NCI-H510A (cell line): ENCODE results near the gene FDX2.
A peak's percentile ranks its signal among the peaks of the same experiment; 100 is the strongest.

Experiments used
- DNase-seq: peaks from one replicate; lab custom pipeline; 2025; lab: John Stamatoyannopoulos, UW

The FDX2 gene

GRCh38 chr19:10332965-10333757 is 17.3 kb upstream of the FDX2 start, which contains the start of gene RAVER1:
TSS of gene RAVER1 (minus strand) at chr19:10333529. CDS start at chr19:10333507, 22 bp downstream.
- peak; percentile 99 for DNase-seq

- no peak for DNase-seq
These were observed 16.5 kb upstream of the FDX2 start for GRCh38 chr19:10332158-10332964.

DNA sequence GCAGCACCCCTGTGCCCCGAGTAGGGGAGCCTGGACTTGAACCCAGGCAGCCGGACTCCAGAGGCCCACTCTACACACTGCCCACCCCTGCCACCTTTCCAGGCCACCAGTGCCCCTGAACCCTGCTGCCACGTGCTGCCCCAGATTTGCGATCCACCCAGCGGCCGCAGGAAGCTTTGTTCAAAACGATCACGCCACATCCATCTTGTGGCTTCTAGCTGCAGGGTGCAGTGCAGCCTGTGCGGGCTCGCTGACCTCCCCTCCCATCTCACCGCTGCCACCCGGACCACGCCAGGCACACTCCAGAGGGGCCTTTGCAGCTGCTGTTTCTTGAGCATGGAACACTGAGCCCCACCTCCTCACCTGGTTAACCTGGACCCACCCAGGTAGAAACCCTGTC is 13.7 kb upstream of the FDX2 start:
- DNase-seq = no peak

GRCh38 chr19:10328558-10329429 is 13.0 kb upstream of the FDX2 start:
- DNase-seq = no peak

GRCh38 chr19:10327793-10328192 is 12.0 kb upstream of the FDX2 start:
- DNase-seq = no peak

GRCh38 chr19:10325732-10326131 is 9.9 kb upstream of the FDX2 start:
- no peak for DNase-seq

DNA sequence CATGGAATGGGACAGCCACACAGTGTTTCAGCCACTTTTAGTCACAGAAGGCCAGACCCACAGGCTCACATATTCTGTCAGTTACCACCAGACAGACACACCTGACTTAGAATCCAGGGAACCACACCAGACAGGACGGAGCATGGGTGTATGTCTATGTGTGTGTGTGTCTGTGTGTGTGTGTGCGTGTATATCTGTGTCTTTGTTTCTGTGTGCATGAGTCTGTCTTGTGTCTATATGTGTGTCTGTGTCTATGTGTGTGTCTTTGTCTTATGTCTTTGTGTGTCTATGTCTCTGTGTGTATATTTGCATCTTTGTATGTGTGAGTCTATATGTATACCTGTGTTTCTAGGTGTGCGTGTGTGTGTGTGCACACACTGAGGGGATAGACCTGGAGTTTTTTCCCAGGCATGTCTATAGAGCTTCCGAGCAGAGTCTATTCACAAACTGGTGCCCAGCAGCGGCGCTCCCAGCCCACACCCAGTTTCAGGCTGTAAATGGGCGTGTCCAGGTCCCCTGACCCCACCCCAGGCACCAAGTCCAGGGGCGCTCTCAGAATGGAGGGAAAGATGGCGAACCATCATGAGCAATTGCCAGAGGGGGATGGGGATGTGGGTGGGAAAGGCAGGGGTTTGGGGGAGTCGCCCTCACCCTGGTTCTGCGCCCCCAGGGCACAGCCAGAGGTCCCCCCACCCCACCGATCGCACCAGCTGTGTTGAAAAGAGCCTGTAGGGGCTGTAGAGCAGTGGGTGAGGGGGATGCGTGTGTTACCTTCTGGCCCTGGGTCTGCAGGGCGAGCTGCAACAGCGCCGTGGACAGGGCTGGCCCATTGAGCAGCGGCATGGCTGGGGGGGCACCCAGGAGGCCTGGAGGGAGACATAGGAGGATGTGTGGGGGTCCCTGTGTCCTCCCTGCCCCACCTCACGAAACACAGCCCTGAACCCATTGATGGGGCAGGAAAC is 6.3 kb upstream of the FDX2 start:
- no peak for DNase-seq

- DNase-seq = no peak
These were observed 5.6 kb upstream of the FDX2 start for GRCh38 chr19:10321417-10321797.

DNA sequence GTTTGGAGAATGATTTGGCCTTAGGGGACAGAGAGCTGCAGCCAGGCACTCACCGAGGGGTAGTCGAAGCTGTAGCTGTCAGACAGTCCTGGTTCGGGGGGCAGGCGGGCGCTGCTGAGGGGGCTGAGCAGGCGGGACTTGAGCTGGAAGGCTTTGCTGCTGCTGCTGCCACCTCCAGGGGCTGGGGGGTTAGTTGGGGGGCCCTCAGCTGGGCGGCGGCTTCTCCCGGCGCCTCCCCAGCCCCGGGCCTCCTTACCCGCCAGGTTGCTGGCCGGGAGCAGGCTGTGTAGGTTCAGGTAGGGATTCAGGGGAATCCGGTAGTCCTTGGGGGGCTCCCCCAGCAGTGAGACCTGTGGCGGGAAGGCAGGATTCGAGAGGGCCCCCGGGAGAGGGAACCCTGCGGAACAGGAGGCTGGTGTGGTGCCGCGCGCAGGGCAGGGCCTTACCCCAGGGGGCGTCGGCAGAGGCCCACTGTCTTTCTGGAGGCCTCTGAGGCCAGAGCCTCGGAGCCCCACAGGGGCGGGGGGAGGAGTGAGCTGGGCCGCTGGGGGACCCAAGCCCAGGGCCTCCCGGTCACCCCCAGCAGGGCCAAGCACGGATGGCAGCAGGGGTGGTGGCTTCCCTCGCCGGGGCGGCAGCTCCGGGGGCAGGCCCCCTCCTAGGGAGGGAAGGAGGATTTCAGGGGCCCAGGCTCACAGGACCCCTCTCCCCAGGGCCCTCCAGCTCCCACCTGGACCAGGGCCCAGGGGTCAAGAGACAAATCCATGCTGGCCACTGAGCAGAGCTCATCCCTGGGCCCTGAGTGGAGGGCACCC is 5.0 kb upstream of the FDX2 start:
- DNase-seq = no peak

- no peak for DNase-seq
These were observed 3.2 kb upstream of the FDX2 start for GRCh38 chr19:10318807-10319682.

DNA sequence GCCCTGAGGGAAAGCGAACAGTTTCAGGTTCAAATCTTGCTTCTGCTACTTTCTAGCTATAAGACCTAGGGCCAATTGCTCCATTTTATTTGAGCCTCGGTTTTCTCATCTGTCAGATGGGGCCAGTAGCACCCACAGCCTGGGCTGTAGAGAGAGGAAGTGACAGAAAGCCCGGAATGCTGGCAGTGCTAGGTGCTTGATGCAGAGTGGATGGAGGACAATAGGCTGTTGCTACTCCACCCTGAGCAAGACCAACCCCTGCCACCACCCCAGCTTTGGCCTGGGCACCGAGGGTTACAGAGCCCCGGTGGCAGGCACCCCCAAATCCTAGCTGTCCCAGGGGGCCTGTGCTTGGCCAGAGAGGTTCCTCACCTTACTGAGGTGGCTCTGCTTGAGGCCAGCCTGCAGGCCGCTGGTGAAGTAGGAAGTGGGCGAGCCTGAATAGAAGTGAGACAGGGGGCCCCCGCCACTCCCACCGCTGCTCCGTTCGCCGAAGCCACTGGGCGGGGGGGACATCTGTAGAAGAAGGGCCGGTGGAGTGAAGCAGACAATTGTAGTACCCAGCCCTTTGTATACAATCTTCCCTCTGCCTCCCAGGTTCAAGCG is 2.1 kb upstream of the FDX2 start:
- DNase-seq = no peak

DNA sequence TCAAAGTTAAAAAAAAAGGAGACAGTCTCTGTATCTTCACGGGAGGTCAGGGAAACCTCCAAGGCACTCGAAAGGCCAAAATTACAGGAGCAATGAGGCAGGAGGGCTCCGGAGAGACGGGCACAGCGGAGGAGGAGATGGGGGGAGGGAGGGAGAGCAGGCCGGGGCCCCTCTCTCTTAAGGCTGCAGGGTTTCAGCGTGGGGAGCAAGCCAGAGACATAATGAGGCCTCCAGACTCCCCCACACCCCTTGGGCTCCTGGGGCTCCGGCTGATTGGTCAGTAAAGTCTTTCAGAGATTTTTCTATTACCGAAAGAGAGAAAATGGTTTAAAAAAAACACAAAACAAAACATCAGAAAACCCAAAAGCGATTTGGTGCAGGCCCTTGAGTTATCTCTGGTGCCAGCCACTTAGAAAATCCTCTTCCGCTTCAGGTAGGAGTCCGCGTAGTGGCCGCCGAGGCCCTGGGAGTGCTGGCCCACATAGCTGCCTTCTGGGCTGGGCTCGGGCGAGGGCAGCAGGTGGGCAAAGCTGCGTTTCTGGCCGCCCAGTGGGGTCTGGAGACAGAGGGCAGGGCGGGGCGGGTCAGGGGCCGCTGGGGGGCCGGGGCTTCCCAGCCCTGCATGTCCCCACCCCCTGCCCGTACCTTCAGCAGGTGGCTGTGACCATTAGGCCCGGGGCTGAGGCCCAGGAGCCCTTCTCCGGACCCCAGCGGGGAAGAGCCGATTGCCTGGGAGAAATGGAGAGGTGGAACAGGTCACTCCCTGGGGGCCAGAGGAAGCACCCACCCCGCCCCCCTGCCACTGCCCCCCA is 1.4 kb upstream of the FDX2 start:
- DNase-seq = no peak

GRCh38 chr19:10316229-10317044 is 622 bp upstream of the FDX2 start:
- DNase-seq = no peak

DNA sequence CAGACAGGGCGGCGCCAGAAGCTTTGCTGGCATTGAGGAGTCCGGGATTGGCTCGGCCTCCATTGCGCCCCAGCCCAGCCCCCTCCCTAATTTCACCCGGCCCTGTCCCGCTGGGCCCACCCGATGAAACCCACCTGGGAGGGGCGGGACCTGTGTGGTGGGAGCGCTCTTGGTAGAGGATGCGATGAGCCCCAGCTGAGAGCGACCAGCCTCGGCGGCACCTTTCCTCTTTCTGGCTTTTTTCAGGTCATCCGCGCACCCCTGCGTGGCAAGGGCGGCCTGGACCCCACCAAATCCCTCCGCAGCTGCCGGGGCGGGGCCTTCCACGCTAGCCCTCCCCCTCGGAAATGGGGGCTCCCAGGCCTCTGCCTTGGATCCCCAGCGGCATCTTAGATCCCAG is 6.4 kb downstream of the FDX2 start, which contains the start of gene ZGLP1:
ZGLP1 (minus strand) TSS at position 393 of the 400 bp plus-strand sequence.
- no peak for DNase-seq

- DNase-seq = no peak
These were observed 9.5 kb downstream of the FDX2 start for GRCh38 chr19:10306327-10306726.

- DNase-seq = no peak
These were observed 10.5 kb downstream of the FDX2 start for GRCh38 chr19:10305139-10305806.
